ENCODE results near the gene KRTAP19-7. TPM values are rescaled to one million over a fixed set of nuclear protein-coding genes. Genes with fewer than 3 reads are reported as not detected.

Gene KRTAP19-7
- total and polyA plus RNA-seq, 2 experiments from 2014 or later = not detected

GRCh38 chr21:30598802-30599201, 37.7 kb upstream of the KRTAP19-7 start, which contains the start of gene KRTAP6-2:
KRTAP6-2 (minus strand) TSS chr21:30598902; CDS start chr21:30598874, 28 bp downstream.
- TF ChIP-seq CTCF (IDR thresholded peaks at IDR 0.05; ENCODE audit: poor library complexity) = no peak
- TF ChIP-seq EZH2phosphoT487 (IDR thresholded peaks at IDR 0.05; ENCODE audit: low read depth, severe bottlenecking, unreplicated experiment) = no peak
- no peak for TF ChIP-seq EZH2 (IDR thresholded peaks at IDR 0.05; ENCODE audit: borderline replicate concordance)
- no peak for DNase-seq (ENCODE audit: low spot score)
- H4K20me1 ChIP-seq (ENCODE audit: insufficient read depth, poor library complexity, severe bottlenecking) = no peaks in the 10 kb centered on the region
- H3K9me2 ChIP-seq (replicated peaks; ENCODE audit: insufficient read depth) = no peaks in the 10 kb centered on the region
- H3K4me2 ChIP-seq = no peak within 1 kb of the TSS
- no peak within 1 kb of the TSS for H3K27ac ChIP-seq
- no peaks in the 10 kb centered on the region for H3K36me3 ChIP-seq (replicated peaks; ENCODE audit: insufficient read depth, low read depth)
- no peaks in the 10 kb centered on the region for H3K27me3 ChIP-seq
- H3K4me3 ChIP-seq = no peak within 1 kb of the TSS
- H2AFZ ChIP-seq = no peak within 1 kb of the TSS
- no peaks in the 10 kb centered on the region for H3K79me2 ChIP-seq
- H3K4me1 ChIP-seq (ENCODE audit: insufficient read depth) = no peaks in the 10 kb centered on the region
- no peaks in the 10 kb centered on the region for H3K9me3 ChIP-seq (ENCODE audit: low read depth)
- WGBS (ENCODE audit: low lambda C conversion rate, missing lambda C conversion rate) = 92% methylated on average over 6 of the region's 6 CpGs

GRCh38 chr21:30592140-30592539, 31.0 kb upstream of the KRTAP19-7 start, which contains the start of gene KRTAP6-3:
KRTAP6-3 (plus strand) TSS chr21:30592440; CDS start chr21:30592446, 6 bp downstream.
- WGBS (ENCODE audit: low lambda C conversion rate, missing lambda C conversion rate) = 93% methylated on average over 4 of the region's 4 CpGs
- no peaks in the 10 kb centered on the region for H3K36me3 ChIP-seq (replicated peaks; ENCODE audit: insufficient read depth, low read depth)
- H3K79me2 ChIP-seq = no peaks in the 10 kb centered on the region
- no peaks in the 10 kb centered on the region for H3K9me2 ChIP-seq (replicated peaks; ENCODE audit: insufficient read depth)
- no peak for DNase-seq (ENCODE audit: low spot score)
- H3K4me2 ChIP-seq = no peak within 1 kb of the TSS
- TF ChIP-seq CTCF (IDR thresholded peaks at IDR 0.05; ENCODE audit: poor library complexity) (no peak), EZH2phosphoT487 (IDR thresholded peaks at IDR 0.05; ENCODE audit: low read depth, severe bottlenecking, unreplicated experiment) (no peak)
- no peak within 1 kb of the TSS for H3K4me3 ChIP-seq
- H2AFZ ChIP-seq = no peak within 1 kb of the TSS
- H3K27ac ChIP-seq = no peak within 1 kb of the TSS
- no peaks in the 10 kb centered on the region for H3K4me1 ChIP-seq (ENCODE audit: insufficient read depth)
- H4K20me1 ChIP-seq (ENCODE audit: insufficient read depth, poor library complexity, severe bottlenecking) = no peaks in the 10 kb centered on the region
- no peaks in the 10 kb centered on the region for H3K9me3 ChIP-seq (ENCODE audit: low read depth)
- no peaks in the 10 kb centered on the region for H3K27me3 ChIP-seq

- Histone ChIP-seq H3K9me3 (ENCODE audit: low read depth) (no peaks in the 10 kb centered on the region), H3K4me3 (no peak within 1 kb of the TSS), H3K27ac (no peak within 1 kb of the TSS), H3K27me3 (no peaks in the 10 kb centered on the region), H3K79me2 (no peaks in the 10 kb centered on the region), H3K4me2 (no peak within 1 kb of the TSS), H4K20me1 (ENCODE audit: insufficient read depth, poor library complexity, severe bottlenecking) (no peaks in the 10 kb centered on the region), H3K4me1 (ENCODE audit: insufficient read depth) (no peaks in the 10 kb centered on the region), H3K36me3 (replicated peaks; ENCODE audit: insufficient read depth, low read depth) (no peaks in the 10 kb centered on the region), H3K9me2 (replicated peaks; ENCODE audit: insufficient read depth) (no peaks in the 10 kb centered on the region), H2AFZ (no peak within 1 kb of the TSS)
- TF ChIP-seq CTCF (IDR thresholded peaks at IDR 0.05; ENCODE audit: poor library complexity) (no peak), EZH2phosphoT487 (IDR thresholded peaks at IDR 0.05; ENCODE audit: low read depth, severe bottlenecking, unreplicated experiment) (no peak), EZH2 (IDR thresholded peaks at IDR 0.05; ENCODE audit: borderline replicate concordance) (no peak)
- no peak for DNase-seq (ENCODE audit: low spot score)
These were observed 29.2 kb upstream of the KRTAP19-7 start, which contains the start of gene KRTAP22-2 for GRCh38 chr21:30590297-30590696. KRTAP22-2 (minus strand) TSS chr21:30590397.

- Histone ChIP-seq H3K9me2 (replicated peaks; ENCODE audit: insufficient read depth) (no peaks in the 10 kb centered on the region), H4K20me1 (ENCODE audit: insufficient read depth, poor library complexity, severe bottlenecking) (no peaks in the 10 kb centered on the region), H3K79me2 (no peaks in the 10 kb centered on the region), H3K4me1 (ENCODE audit: insufficient read depth) (no peaks in the 10 kb centered on the region), H2AFZ (no peak overlapping the region), H3K4me2 (no peak overlapping the region), H3K9me3 (ENCODE audit: low read depth) (no peaks in the 10 kb centered on the region), H3K27ac (no peak overlapping the region), H3K27me3 (no peaks in the 10 kb centered on the region), H3K36me3 (replicated peaks; ENCODE audit: insufficient read depth, low read depth) (no peaks in the 10 kb centered on the region), H3K4me3 (no peak overlapping the region)
- no peak for DNase-seq (ENCODE audit: low spot score)
- 74% methylated on average over 1 of the region's 1 CpG for WGBS (ENCODE audit: low lambda C conversion rate, missing lambda C conversion rate)
- TF ChIP-seq EZH2 (IDR thresholded peaks at IDR 0.05; ENCODE audit: borderline replicate concordance) (no peak), CTCF (IDR thresholded peaks at IDR 0.05; ENCODE audit: poor library complexity) (no peak), EZH2phosphoT487 (IDR thresholded peaks at IDR 0.05; ENCODE audit: low read depth, severe bottlenecking, unreplicated experiment) (no peak)
These were observed 21.8 kb upstream of the KRTAP19-7 start for GRCh38 chr21:30582870-30583269.

All from hepatocyte (in vitro differentiated cells).